ENCODE results near the gene PLAAT2.

DNA sequence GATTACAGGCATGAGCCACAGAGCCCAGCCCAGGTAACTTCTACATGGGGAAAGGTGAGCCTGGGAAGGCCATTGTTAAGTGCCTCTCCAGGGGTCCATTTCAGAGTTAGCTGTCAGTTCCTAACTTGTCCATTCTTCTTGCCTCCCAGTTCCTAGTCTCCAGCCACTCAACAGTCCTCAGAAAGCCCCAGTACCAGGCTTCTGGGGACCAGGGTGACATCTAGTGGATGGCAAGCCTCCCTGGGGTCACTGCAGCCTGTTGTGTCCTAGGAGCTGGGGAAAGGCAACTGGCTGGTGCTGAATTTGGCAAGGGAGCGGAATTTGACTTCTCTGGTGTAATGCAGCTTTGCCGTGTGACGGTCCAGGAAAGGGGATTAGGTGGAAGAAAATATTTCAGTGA, 55.2 kb downstream of the PLAAT2 start:
- TF ChIP-seq CTCF (IDR thresholded peaks at IDR 0.05) (peak in 3 of 6 experiments; percentile 20 to 44 (median 23)), POLR2A (IDR thresholded peaks at IDR 0.05) (no peak)
